ENCODE results near the gene OLFM2. TPM values are rescaled to one million over a fixed set of nuclear protein-coding genes. Genes with fewer than 3 reads are reported as not detected.
A peak's percentile ranks its signal among the peaks of the same experiment; 100 is the strongest.

OLFM2 gene
- total RNA-seq, 1 experiment from 2014 or later = 9.7 TPM

GRCh38 chr19:9818175-9818733 is 118.1 kb downstream of the OLFM2 start:
- no peaks in the 10 kb centered on the region for H3K4me1 ChIP-seq (ENCODE audit: control insufficient read depth, insufficient read depth, low read length)
- DNase-seq (ENCODE audit: low read depth, low spot score) (no peak), ATAC-seq (peak; percentile 1; the same call in 1 of the 2 replicates)
- H3K4me3 ChIP-seq (ENCODE audit: low read depth in 2 of 2, low read length in 2 of 2) = peak overlapping the region; percentile 91 to 92
- intact Hi-C loops (cut with micrococcal nuclease; ENCODE audit: unreplicated experiment) = no loop called here
- no peaks in the 10 kb centered on the region for H3K36me3 ChIP-seq (ENCODE audit: control insufficient read depth, insufficient read depth, low read length)
- BruUV-seq (replicated peaks) = no TSS peak
- ChIA-PET POLR2A (no interaction called here), CTCF (interaction anchor here (0.7 kb wide), 1 partner anchor 611 kb away, joined by 12 read pairs; no protein-coding TSS in a partner anchor)
- H3K27ac ChIP-seq (ENCODE audit: low read length) = peak overlapping the region; percentile 86
- H3K27me3 ChIP-seq (ENCODE audit: control insufficient read depth, insufficient read depth, low read length) = no peaks in the 10 kb centered on the region
- no peak for TF ChIP-seq REST (IDR thresholded peaks at IDR 0.05; ENCODE audit: insufficient read depth in 1 of 2, low read depth in 2 of 2, low read length in 1 of 2)
- no peak for TF ChIP-seq SIN3A (IDR thresholded peaks at IDR 0.05; ENCODE audit: borderline replicate concordance, insufficient read depth, low read depth, low read length)
- TF ChIP-seq, protein P1, sequence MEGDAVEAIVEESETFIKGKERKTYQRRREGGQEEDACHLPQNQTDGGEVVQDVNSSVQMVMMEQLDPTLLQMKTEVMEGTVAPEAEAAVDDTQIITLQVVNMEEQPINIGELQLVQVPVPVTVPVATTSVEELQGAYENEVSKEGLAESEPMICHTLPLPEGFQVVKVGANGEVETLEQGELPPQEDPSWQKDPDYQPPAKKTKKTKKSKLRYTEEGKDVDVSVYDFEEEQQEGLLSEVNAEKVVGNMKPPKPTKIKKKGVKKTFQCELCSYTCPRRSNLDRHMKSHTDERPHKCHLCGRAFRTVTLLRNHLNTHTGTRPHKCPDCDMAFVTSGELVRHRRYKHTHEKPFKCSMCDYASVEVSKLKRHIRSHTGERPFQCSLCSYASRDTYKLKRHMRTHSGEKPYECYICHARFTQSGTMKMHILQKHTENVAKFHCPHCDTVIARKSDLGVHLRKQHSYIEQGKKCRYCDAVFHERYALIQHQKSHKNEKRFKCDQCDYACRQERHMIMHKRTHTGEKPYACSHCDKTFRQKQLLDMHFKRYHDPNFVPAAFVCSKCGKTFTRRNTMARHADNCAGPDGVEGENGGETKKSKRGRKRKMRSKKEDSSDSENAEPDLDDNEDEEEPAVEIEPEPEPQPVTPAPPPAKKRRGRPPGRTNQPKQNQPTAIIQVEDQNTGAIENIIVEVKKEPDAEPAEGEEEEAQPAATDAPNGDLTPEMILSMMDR (IDR thresholded peaks at IDR 0.05) = no peak
- TF ChIP-seq POLR2AphosphoS5 (IDR thresholded peaks at IDR 0.05; ENCODE audit: low read depth, low read length) = no peak
- no peak for TF ChIP-seq TCF7L2 (IDR thresholded peaks at IDR 0.05; ENCODE audit: low read depth, low read length)
- no peaks in the 10 kb centered on the region for H3K9me3 ChIP-seq (ENCODE audit: control insufficient read depth, insufficient read depth, low read depth, low read length)
- in situ Hi-C loops (cut with HindIII; ENCODE audit: low pct_unique_long_range_greater_than_20kb, low sequenced_read_pairs) = no loop called here

DNA sequence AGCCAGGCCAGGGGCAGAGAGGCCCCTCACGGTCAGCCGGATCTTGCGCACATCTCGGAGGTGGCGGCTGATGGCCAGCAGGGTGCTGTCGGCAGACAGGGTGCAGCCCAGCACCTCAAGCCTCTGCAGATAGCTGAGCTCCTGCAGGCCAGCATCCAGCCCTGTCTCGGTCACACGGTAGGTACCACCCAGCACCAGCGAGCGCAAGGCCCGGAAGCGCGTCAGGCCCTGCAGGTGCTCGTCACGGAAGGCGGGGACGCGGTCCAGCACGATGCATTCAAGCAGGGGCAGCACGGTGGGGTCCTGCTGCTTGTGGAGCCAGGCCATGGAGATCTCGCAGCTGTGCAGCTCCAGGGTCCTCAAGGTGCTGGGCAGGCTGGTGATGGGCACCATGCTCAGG is 125.2 kb downstream of the OLFM2 start:
- H3K27ac ChIP-seq (ENCODE audit: low read length) = no peak overlapping the region
- H3K4me3 ChIP-seq (ENCODE audit: low read depth in 2 of 2, low read length in 2 of 2) = no peak overlapping the region
- no TSS peak for BruUV-seq (replicated peaks)
- H3K4me1 ChIP-seq (ENCODE audit: control insufficient read depth, insufficient read depth, low read length) = no peaks in the 10 kb centered on the region
- in situ Hi-C loops (cut with HindIII; ENCODE audit: low pct_unique_long_range_greater_than_20kb, low sequenced_read_pairs) (no loop called here), intact Hi-C loops (cut with micrococcal nuclease; ENCODE audit: unreplicated experiment) (no loop called here)
- H3K36me3 ChIP-seq (ENCODE audit: control insufficient read depth, insufficient read depth, low read length) = no peaks in the 10 kb centered on the region; the same call in 1 of the 2 replicates
- no peaks in the 10 kb centered on the region for H3K9me3 ChIP-seq (ENCODE audit: control insufficient read depth, insufficient read depth, low read depth, low read length)
- DNase-seq (ENCODE audit: low read depth, low spot score) (no peak), ATAC-seq (no peak)
- CTCF ChIA-PET = no interaction called here
- no peaks in the 10 kb centered on the region for H3K27me3 ChIP-seq (ENCODE audit: control insufficient read depth, insufficient read depth, low read length)
- POLR2A ChIA-PET = no interaction called here
- no peak for TF ChIP-seq SIN3A (IDR thresholded peaks at IDR 0.05; ENCODE audit: borderline replicate concordance, insufficient read depth, low read depth, low read length)
- no peak for TF ChIP-seq REST (IDR thresholded peaks at IDR 0.05; ENCODE audit: insufficient read depth in 1 of 2, low read depth in 2 of 2, low read length in 1 of 2)
